Transverse colon (tissue), 4 donors: ENCODE data around the gene TMTC1. TPM values are rescaled to one million over a fixed set of nuclear protein-coding genes. Genes with fewer than 3 reads are reported as not detected.
A peak's percentile ranks its signal among the peaks of the same experiment; 100 is the strongest.

Source experiments
- DNase-seq: peaks from one replicate; pipeline ENCODE4 v3.0.0-alpha.2; 2019
- H3K27ac ChIP-seq, 4 donors: fragments of 200-600 bp; sonication (generic); 2 replicates each; pipeline ENCODE4 v1.5.1; 2016 to 2018; ENCODE audit warnings: inconsistent platforms in 4 of 4
- H3K27me3 ChIP-seq: fragments of 200-600 bp; sonication (generic); 2 replicates; pipeline ENCODE4 v1.5.1; 2017; ENCODE audit warnings: inconsistent platforms
- H3K36me3 ChIP-seq, 4 donors: fragments of 200-600 bp; sonication (generic); 2 replicates each; pipeline ENCODE4 v1.5.1; 2017 to 2019; ENCODE audit warnings: inconsistent platforms in 4 of 4
- H3K4me1 ChIP-seq, 4 donors: fragments of 200-600 bp; sonication (generic); 2 replicates each; pipeline ENCODE4 v1.5.1; 2017 to 2020; ENCODE audit warnings: inconsistent platforms in 4 of 4
- H3K4me3 ChIP-seq, 4 donors: fragments of 200-600 bp; sonication (generic); 1 replicate in 1 of 4; 2 replicates in 3 of 4; pipeline versions ENCODE4 v1.5.1 to v1.6.1; 2017 to 2019; ENCODE audit warnings: inconsistent platforms in 4 of 4
- H3K9me3 ChIP-seq, 2 donors: fragments of 200-600 bp; sonication (generic); 2 replicates each; pipeline ENCODE4 v1.5.1; 2017 to 2019; ENCODE audit warnings: inconsistent platforms in 2 of 2
- EP300 ChIP-seq: sonication (generic); formaldehyde crosslinking; IDR thresholded peaks from one replicate; pipeline ENCODE4 v1.6.1; 2017; ENCODE audit warnings: antibody characterized with exemption, low read depth
- POLR2A ChIP-seq: fragments of 450-650 bp; IDR thresholded peaks from one replicate; pipeline ENCODE4 v1.6.1; 2016; ENCODE audit warnings: antibody characterized with exemption, mild to moderate bottlenecking, moderate library complexity
- POLR2AphosphoS5 ChIP-seq, 3 donors: sonication (generic); formaldehyde crosslinking; IDR thresholded peaks; one replicate each; pipeline ENCODE4 v1.6.1; 2016; ENCODE audit warnings: antibody characterized with exemption in 3 of 3
- WGBS, 2 donors: methylation state at CpG; one replicate each; pipeline ENCODE4 v1.1.5; 2018; ENCODE audit warnings: low coverage in 1 of 2; 5-methylcytosine and 5-hydroxymethylcytosine counted together
- in situ Hi-C, 4 donors: fragments of 200-750 bp; cut with MboI; loops; one replicate each; pipeline versions ENCODE4 v1.15.0 to v1.15.1; 2017; ENCODE audit warnings: low sequenced_read_pairs in 3 of 4, low pct_ligation_motif_present in 1 of 4, low pct_unique_long_range_greater_than_20kb in 1 of 4
- intact Hi-C: fragments of 100-400 bp; cut with DNase I; formaldehyde crosslinking; loops from one replicate; pipeline ENCODE4 v1.15.1; 2023; ENCODE audit warnings: low total_unique reads
- total RNA-seq, 4 donors: library from RNA; depleted of rRNA; stranded (reverse); fragments of >200 nt; gene quantifications; one replicate each; pipeline ENCODE4 v1.1.0, GENCODE V29; 2016
- TF ChIP-seq, protein P1 (sequence below), 5 experiments: fragments of 200-600 bp in 3 of 5; fragments of 450-650 bp in 2 of 5; sonication (generic) in 3 of 5; IDR thresholded peaks; 1 replicate in 2 of 5; 2 replicates in 3 of 5; pipeline ENCODE4 v1.5.1; 2016 to 2017; ENCODE audit warnings: antibody characterized with exemption in 5 of 5, inconsistent platforms in 3 of 5, mild to moderate bottlenecking in 2 of 5, moderate library complexity in 1 of 5

TMTC1 gene
- total RNA-seq, 4 donors from 2014 or later, result 10.2 to 26.9 (median 16.9) TPM

DNA sequence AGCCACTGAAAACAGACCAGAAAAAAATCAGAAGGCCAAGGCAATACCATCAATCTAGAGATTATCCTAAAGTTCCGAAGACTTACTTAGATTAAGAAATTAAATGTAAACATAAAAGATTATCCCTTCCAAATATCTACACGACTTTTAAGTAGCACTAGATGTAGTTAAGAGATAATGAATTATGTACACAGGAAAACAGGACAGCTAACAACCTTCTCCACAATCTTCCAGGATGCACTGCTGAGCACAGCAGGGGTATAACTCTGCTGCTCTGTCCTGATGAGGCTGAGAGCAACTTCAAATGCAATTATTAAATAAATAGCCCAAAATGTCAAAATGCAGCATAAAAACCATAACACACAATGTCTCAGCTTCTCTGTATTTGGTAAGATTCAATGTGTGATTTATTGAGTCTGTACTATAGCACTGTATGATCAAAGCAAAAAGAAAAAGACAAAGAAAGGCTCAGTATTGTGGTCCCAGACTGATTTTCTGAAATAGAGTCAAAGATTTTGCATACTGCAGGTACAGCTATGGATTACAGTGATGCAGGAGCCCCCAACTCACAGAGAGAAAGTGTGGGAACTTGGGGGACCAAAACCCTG lies 56.9 kb downstream of the TMTC1 start:
- Histone ChIP-seq H3K4me3 (no peak overlapping the region), H3K4me1 (peaks cover 0 to 12% (median 6%) of the 10 kb centered on the region in 4 donors), H3K9me3 (no peaks in the 10 kb centered on the region), H3K36me3 (no peaks in the 10 kb centered on the region), H3K27ac (peak overlapping the region in 3 of 4 donors; percentile 64 to 74 (median 69)), H3K27me3 (no peaks in the 10 kb centered on the region)
- 38 to 44% methylated on average over 2 of the region's 2 CpGs for WGBS, 2 donors
- in situ Hi-C loops (no loop called here), intact Hi-C loops (no loop called here)
- DNase-seq, result no peak
- TF ChIP-seq POLR2A (no peak), EP300 (no peak), POLR2AphosphoS5 (IDR thresholded peaks at IDR 0.05) (no peak)

DNA sequence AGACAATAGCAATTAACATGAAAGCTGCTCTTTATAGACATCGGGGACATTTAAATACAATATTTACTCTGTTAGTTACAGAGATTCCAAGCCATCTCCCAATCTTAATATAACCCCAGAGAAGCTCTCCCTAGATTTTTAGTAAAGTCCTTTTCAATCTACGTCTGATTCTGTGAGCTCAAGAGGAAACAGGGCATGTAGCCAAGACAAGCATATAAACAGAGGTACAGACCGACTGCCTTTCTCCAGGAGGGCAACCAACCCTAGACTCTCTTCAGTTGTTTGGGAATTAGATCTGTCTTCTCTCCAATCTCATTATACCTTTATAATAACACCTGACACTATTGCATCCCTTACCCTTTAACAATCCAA lies 57.4 kb downstream of the TMTC1 start:
- H3K27me3 ChIP-seq, result no peaks in the 10 kb centered on the region
- TF ChIP-seq POLR2AphosphoS5 (IDR thresholded peaks at IDR 0.05) (no peak), POLR2A (no peak), EP300 (no peak)
- TF ChIP-seq, protein P1, sequence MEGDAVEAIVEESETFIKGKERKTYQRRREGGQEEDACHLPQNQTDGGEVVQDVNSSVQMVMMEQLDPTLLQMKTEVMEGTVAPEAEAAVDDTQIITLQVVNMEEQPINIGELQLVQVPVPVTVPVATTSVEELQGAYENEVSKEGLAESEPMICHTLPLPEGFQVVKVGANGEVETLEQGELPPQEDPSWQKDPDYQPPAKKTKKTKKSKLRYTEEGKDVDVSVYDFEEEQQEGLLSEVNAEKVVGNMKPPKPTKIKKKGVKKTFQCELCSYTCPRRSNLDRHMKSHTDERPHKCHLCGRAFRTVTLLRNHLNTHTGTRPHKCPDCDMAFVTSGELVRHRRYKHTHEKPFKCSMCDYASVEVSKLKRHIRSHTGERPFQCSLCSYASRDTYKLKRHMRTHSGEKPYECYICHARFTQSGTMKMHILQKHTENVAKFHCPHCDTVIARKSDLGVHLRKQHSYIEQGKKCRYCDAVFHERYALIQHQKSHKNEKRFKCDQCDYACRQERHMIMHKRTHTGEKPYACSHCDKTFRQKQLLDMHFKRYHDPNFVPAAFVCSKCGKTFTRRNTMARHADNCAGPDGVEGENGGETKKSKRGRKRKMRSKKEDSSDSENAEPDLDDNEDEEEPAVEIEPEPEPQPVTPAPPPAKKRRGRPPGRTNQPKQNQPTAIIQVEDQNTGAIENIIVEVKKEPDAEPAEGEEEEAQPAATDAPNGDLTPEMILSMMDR (IDR thresholded peaks at IDR 0.05), result no peak
- 23 to 40% methylated on average over 1 to 3 of the region's 3 CpGs for WGBS, 2 donors
- no peak overlapping the region for H3K4me3 ChIP-seq
- peak overlapping the region; percentile 13 to 74 (median 66) for H3K27ac ChIP-seq
- H3K4me1 ChIP-seq, result peaks cover 0 to 10% (median 6%) of the 10 kb centered on the region in 4 donors
- no peaks in the 10 kb centered on the region for H3K9me3 ChIP-seq
- intact Hi-C loops (no loop called here), in situ Hi-C loops (no loop called here)
- DNase-seq, result no peak
- no peaks in the 10 kb centered on the region for H3K36me3 ChIP-seq

DNA sequence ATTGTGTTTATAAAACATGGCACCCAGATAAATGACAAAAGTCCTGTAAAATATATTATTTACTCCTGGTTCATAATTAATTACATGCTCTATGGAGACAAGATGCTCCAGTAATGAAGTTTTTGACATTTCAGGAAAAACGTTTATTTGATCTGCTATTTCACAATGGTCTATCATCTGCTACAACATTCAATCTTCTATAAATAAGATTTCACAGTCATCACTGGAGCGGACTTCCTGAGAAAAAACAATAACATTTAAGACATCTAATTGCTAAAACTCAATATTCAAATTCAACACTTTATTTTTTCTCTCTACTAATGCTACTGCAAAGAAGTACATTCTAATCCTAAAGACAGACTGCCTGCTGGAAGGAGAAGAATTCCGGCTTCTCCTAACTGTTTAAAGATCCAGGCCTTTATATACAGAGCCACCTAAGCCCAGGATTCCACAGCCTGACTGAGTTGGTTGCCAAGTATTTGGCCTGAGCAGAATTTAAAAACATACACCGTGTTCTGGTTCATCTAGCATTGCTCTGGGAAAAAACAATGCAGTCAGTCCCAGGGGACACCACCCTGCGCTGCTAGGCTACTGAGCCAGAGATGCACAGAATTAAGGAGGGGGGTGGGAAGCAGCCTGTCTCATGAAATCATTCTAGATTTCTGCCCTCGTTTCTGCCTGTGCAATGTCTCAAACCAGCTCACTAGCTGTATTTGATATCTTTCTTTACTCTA lies 58.0 kb downstream of the TMTC1 start:
- TF ChIP-seq POLR2A (no peak), POLR2AphosphoS5 (IDR thresholded peaks at IDR 0.05) (peak in 1 of 3 donors; percentile 24)
- intact Hi-C loops (no loop called here), in situ Hi-C loops (no loop called here)
- peak overlapping the region; percentile 13 to 74 (median 66) for H3K27ac ChIP-seq
- no peaks in the 10 kb centered on the region for H3K9me3 ChIP-seq
- 33 to 41% methylated on average over 6 of the region's 6 CpGs for WGBS, 2 donors
- DNase-seq, result peak; percentile 19
- no peaks in the 10 kb centered on the region for H3K36me3 ChIP-seq
- peaks cover 0 to 10% (median 6%) of the 10 kb centered on the region in 4 donors for H3K4me1 ChIP-seq
- no peak overlapping the region for H3K4me3 ChIP-seq
- no peaks in the 10 kb centered on the region for H3K27me3 ChIP-seq

DNA sequence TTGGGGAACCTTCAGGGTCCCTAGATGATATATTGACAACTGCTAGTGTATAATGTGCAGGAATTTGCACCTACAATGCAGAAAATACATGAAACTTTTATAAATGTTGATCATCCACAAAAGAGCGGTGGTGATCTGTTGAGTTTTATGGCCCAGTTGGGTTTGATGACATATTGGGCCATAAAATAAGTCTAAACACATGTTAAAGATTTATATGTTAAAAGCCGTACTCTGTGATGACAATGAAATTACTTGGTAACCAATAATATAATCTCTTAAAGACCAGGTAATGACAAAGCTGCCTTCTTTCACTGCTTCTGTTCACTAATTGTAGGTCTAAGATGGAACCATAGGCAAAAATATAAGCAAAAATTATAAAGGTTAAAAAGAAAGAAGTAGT lies 61.6 kb downstream of the TMTC1 start:
- DNase-seq, result no peak
- TF ChIP-seq, protein P1 (IDR thresholded peaks at IDR 0.05), result no peak
- TF ChIP-seq EP300 (no peak), POLR2A (no peak), POLR2AphosphoS5 (IDR thresholded peaks at IDR 0.05) (no peak)
- intact Hi-C loops (no loop called here), in situ Hi-C loops (no loop called here)
- Histone ChIP-seq H3K9me3 (no peaks in the 10 kb centered on the region), H3K4me1 (peaks cover 0 to 10% (median 6%) of the 10 kb centered on the region in 4 donors), H3K27me3 (no peaks in the 10 kb centered on the region), H3K27ac (no peak overlapping the region), H3K36me3 (no peaks in the 10 kb centered on the region), H3K4me3 (no peak overlapping the region)
- 42 to 49% methylated on average over 2 of the region's 2 CpGs for WGBS, 2 donors

DNA sequence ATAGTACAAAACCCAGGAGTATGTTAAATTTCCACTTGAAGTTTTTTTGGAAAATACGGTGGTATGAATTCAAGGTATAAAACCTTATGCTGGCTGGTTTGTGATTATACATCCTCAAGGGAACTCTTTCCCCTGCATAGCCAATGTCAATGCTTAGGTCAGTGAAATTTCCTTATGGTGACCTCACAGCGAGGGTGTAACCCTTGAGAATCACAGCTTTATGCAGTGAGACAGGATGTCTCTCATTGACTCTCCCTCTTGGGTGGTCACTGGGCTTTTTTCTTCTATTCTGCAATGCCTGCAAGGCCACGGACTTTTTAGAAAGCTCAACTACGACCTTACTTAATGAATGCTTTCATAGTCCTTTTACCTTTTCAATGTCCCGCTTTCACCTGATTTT lies 64.4 kb downstream of the TMTC1 start:
- in situ Hi-C loops, result no loop called here
- WGBS, 2 donors, result 74 to 78% methylated on average over 5 of the region's 5 CpGs
- Histone ChIP-seq H3K9me3 (no peaks in the 10 kb centered on the region), H3K4me1 (peaks cover 0 to 4% (median 0%) of the 10 kb centered on the region in 4 donors), H3K4me3 (no peak overlapping the region), H3K27ac (no peak overlapping the region), H3K27me3 (no peaks in the 10 kb centered on the region), H3K36me3 (no peaks in the 10 kb centered on the region)
- no peak for DNase-seq
- intact Hi-C loops, result no loop called here
- TF ChIP-seq POLR2A (no peak), EP300 (no peak), POLR2AphosphoS5 (IDR thresholded peaks at IDR 0.05) (no peak)
- TF ChIP-seq, protein P1 (IDR thresholded peaks at IDR 0.05), result no peak
